ENCODE measurements around the gene STAM.
"Not testable (repeated sequence)": the region's sequence is repeated elsewhere in the genome, so short reads cannot be mapped to it uniquely, and the experiment has no call there.

- TF ChIP-seq CTCF, POLR2AphosphoS5, POLR2A, EP300 (IDR thresholded peaks at IDR 0.05): not testable (repeated sequence)
Measured at GRCh38 chr10:17722317-17723014, 78.5 kb downstream of the STAM start.
